Keratinocyte (primary cell): Measurements from ENCODE around the gene CSMD2. TPM values are rescaled to one million over a fixed set of nuclear protein-coding genes. Genes with fewer than 3 reads are reported as not detected.

ENCODE experiments used
- DNase-seq: peaks from one replicate; pipeline ENCODE4 v3.0.0-alpha.2; 2011; ENCODE audit warnings: low read depth, missing footprints, low spot score
- FAIRE-seq: peaks from 2 replicates; lab custom pipeline; 2011; peaks lifted over from hg19 to GRCh38; lab: Jason Lieb, UNC
- H2AFZ ChIP-seq: 2 replicates; pipeline ENCODE4 v1.6.0; 2012; ENCODE audit warnings: low read length, control low read depth, inconsistent platforms; ENCODE audit not compliant: control insufficient read depth
- H3K27ac ChIP-seq: 2 replicates; pipeline ENCODE4 v1.5.1; 2011; ENCODE audit warnings: low read length; ENCODE audit not compliant: control insufficient read depth, insufficient read depth
- H3K27me3 ChIP-seq: 3 replicates; pipeline ENCODE4 v1.6.0; 2011; ENCODE audit warnings: low read length; ENCODE audit not compliant: control insufficient read depth, insufficient read depth; ENCODE audit errors: extremely low read depth
- H3K36me3 ChIP-seq, 2 experiments: 2 replicates in 1 of 2; 3 replicates in 1 of 2; pipeline ENCODE4 v1.5.1; 2011; ENCODE audit warnings: low read length in 2 of 2, mild to moderate bottlenecking in 1 of 2; ENCODE audit not compliant: control insufficient read depth in 2 of 2, insufficient read depth in 2 of 2; ENCODE audit errors: extremely low read depth in 1 of 2
- H3K4me1 ChIP-seq: 3 replicates; pipeline ENCODE4 v1.5.1; 2011; ENCODE audit warnings: low read length; ENCODE audit not compliant: control insufficient read depth, insufficient read depth; ENCODE audit errors: extremely low read depth
- H3K4me2 ChIP-seq: 3 replicates; pipeline ENCODE4 v1.6.0; 2011; ENCODE audit warnings: low read depth, low read length; ENCODE audit not compliant: control insufficient read depth, insufficient read depth; ENCODE audit errors: extremely low read depth
- H3K4me3 ChIP-seq, 3 experiments: fragments of 200-600 bp in 1 of 3; sonication (generic) in 1 of 3; 2 replicates in 2 of 3; 3 replicates in 1 of 3; pipeline ENCODE4 v1.5.1; 2011 to 2016; ENCODE audit warnings: low read length in 3 of 3, mild to moderate bottlenecking in 3 of 3, control low read depth in 2 of 3, inconsistent platforms in 1 of 3, low read depth in 1 of 3, mixed read lengths in 1 of 3, mixed run types in 1 of 3, moderate library complexity in 1 of 3; ENCODE audit not compliant: control insufficient read depth in 2 of 3, insufficient read depth in 2 of 3; ENCODE audit errors: extremely low read depth in 1 of 3
- H3K79me2 ChIP-seq: 2 replicates; pipeline ENCODE4 v1.6.0; 2012; ENCODE audit warnings: low read length; ENCODE audit not compliant: control insufficient read depth, insufficient read depth
- H3K9ac ChIP-seq: 3 replicates; pipeline ENCODE4 v1.6.0; 2011; ENCODE audit warnings: low read length; ENCODE audit not compliant: control insufficient read depth, insufficient read depth; ENCODE audit errors: extremely low read depth
- H3K9me1 ChIP-seq: 3 replicates; pipeline ENCODE4 v1.6.0; 2011; ENCODE audit warnings: low read length; ENCODE audit not compliant: control insufficient read depth, insufficient read depth; ENCODE audit errors: extremely low read depth
- H3K9me3 ChIP-seq: 2 replicates; pipeline ENCODE4 v1.5.1; 2012; ENCODE audit warnings: low read depth, low read length; ENCODE audit not compliant: control insufficient read depth
- H4K20me1 ChIP-seq: 3 replicates; pipeline ENCODE4 v1.6.0; 2011; ENCODE audit warnings: low read length; ENCODE audit not compliant: control insufficient read depth, insufficient read depth; ENCODE audit errors: extremely low read depth
- CTCF ChIP-seq, 3 experiments: IDR thresholded peaks in 1 of 3; conservative IDR thresholded peaks in 1 of 3; optimal IDR thresholded peaks in 1 of 3; 2 replicates in 2 of 3; 3 replicates in 1 of 3; pipeline versions ENCODE3 to v1.5.1; 2011; ENCODE audit warnings: low read length in 3 of 3, mild to moderate bottlenecking in 3 of 3, moderate library complexity in 2 of 3, control low read depth in 1 of 3, inconsistent platforms in 1 of 3; ENCODE audit not compliant: insufficient read depth in 2 of 3; ENCODE audit errors: extremely low read depth in 1 of 3
- EZH2 ChIP-seq: IDR thresholded peaks from one replicate; pipeline ENCODE4 v1.6.1; 2012; ENCODE audit warnings: inconsistent platforms, mild to moderate bottlenecking, low read length, moderate library complexity
- dilution Hi-C: fragments of 300-500 bp; cut with MboI; formaldehyde crosslinking; loops from one replicate; pipeline ENCODE4 v1.7.0; 2020; ENCODE audit warnings: low sequenced_read_pairs; ENCODE audit not compliant: extremely low pct_ligation_motif_present
- polyA plus RNA-seq, 5 experiments: library from polyadenylated mRNA; depleted of rRNA in 3 of 5; stranded (reverse) in 3 of 5; stranded (forward) in 1 of 5; unstranded in 1 of 5; fragments of >200 nt; gene quantifications; 1 replicate in 1 of 5; 2 replicates in 3 of 5; 3 replicates in 1 of 5; pipeline versions ENCODE4 v1.2.1 to v1.2.3, GENCODE V29; 2011 to 2012; ENCODE audit warnings: missing spikeins in 2 of 5, low read depth in 1 of 5, low replicate concordance in 1 of 5

The CSMD2 gene
- polyA plus RNA-seq, 1 donor (not counting 4 experiments of a cell fraction or from before 2014, with no cell fraction given), result 2.0 TPM

DNA sequence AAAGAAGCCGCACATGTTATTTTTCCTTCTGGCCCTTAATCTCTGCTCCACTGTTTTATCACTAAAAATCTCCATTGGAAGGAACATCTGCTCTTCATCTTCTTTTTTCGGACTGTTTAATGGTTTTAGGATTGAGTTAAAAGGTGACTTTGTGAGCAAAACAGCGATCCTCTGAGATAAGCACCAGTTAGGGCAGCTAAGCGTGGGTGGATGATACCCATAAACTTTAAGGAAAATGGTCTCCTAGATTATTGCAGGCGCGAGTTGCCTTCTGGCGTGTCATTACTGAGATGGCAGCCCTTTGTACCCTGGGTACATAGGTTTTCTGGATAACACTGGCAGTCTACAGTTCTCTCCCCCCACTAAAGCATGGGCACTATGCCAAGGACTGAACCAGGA, 345.1 kb downstream of the CSMD2 start:
- H3K4me2 ChIP-seq, result no peak overlapping the region
- TF ChIP-seq CTCF (optimal IDR thresholded peaks at IDR 0.05 in 1 of 3, IDR thresholded peaks at IDR 0.05 in 1 of 3, conservative IDR thresholded peaks at IDR 0.05 in 1 of 3; ENCODE audit: extremely low read depth in 1 of 3, insufficient read depth in 2 of 3, low read length in 3 of 3) (no peak), EZH2 (no peak)
- no peak overlapping the region for H3K27ac ChIP-seq
- no peaks in the 10 kb centered on the region for H3K79me2 ChIP-seq
- H3K27me3 ChIP-seq, result no peaks in the 10 kb centered on the region
- no peaks in the 10 kb centered on the region for H3K36me3 ChIP-seq
- dilution Hi-C loops, result no loop called here
- H4K20me1 ChIP-seq, result no peaks in the 10 kb centered on the region
- no peak overlapping the region for H3K4me3 ChIP-seq
- DNase-seq (no peak), FAIRE-seq (no peak)
- no peaks in the 10 kb centered on the region for H3K9me3 ChIP-seq
- no peaks in the 10 kb centered on the region for H3K4me1 ChIP-seq
- no peak overlapping the region for H2AFZ ChIP-seq
- no peak overlapping the region for H3K9ac ChIP-seq
- H3K9me1 ChIP-seq, result no peaks in the 10 kb centered on the region

- no peaks in the 10 kb centered on the region for H3K27me3 ChIP-seq
- no peak overlapping the region for H3K4me2 ChIP-seq
- H3K9me1 ChIP-seq, result no peaks in the 10 kb centered on the region
- H2AFZ ChIP-seq, result no peak overlapping the region
- H3K4me3 ChIP-seq, result no peak overlapping the region
- no peaks in the 10 kb centered on the region for H4K20me1 ChIP-seq
- FAIRE-seq (no peak), DNase-seq (no peak)
- dilution Hi-C loops, result no loop called here
- no peak for TF ChIP-seq EZH2
- TF ChIP-seq CTCF (optimal IDR thresholded peaks at IDR 0.05 in 1 of 3, IDR thresholded peaks at IDR 0.05 in 1 of 3, conservative IDR thresholded peaks at IDR 0.05 in 1 of 3; ENCODE audit: extremely low read depth in 1 of 3, insufficient read depth in 2 of 3, low read length in 3 of 3), result no peak
- no peaks in the 10 kb centered on the region for H3K9me3 ChIP-seq
- peaks cover 4% of the 10 kb centered on the region for H3K4me1 ChIP-seq
- no peak overlapping the region for H3K27ac ChIP-seq
- H3K9ac ChIP-seq, result no peak overlapping the region
- H3K79me2 ChIP-seq, result no peaks in the 10 kb centered on the region
- no peaks in the 10 kb centered on the region for H3K36me3 ChIP-seq
Observed at GRCh38 chr1:33819290-33819912, 345.6 kb downstream of the CSMD2 start.
